GM04503 (cell line): ENCODE data around the gene NEUROD2.

Experiments used
- DNase-seq: peaks from one replicate; pipeline ENCODE4 v3.0.0-alpha.2; 2012; ENCODE audit warnings: low read depth

NEUROD2 gene

GRCh38 chr17:39634384-39634871 lies 26.7 kb upstream of the NEUROD2 start:
- no peak for DNase-seq

- DNase-seq: no peak
Measured at GRCh38 chr17:39633570-39634183, 26.0 kb upstream of the NEUROD2 start.

GRCh38 chr17:39632153-39632941 lies 24.6 kb upstream of the NEUROD2 start:
- no peak for DNase-seq

- DNase-seq: no peak
Measured at GRCh38 chr17:39631403-39631802, 23.7 kb upstream of the NEUROD2 start.

GRCh38 chr17:39629898-39630297 lies 22.2 kb upstream of the NEUROD2 start:
- no peak for DNase-seq

- no peak for DNase-seq
Measured at GRCh38 chr17:39629494-39629880, 21.8 kb upstream of the NEUROD2 start.

- no peak for DNase-seq
Measured at GRCh38 chr17:39628655-39629493, 21.2 kb upstream of the NEUROD2 start.

- no peak for DNase-seq
Measured at GRCh38 chr17:39627712-39628516, 20.2 kb upstream of the NEUROD2 start.

GRCh38 chr17:39627047-39627711 lies 19.5 kb upstream of the NEUROD2 start:
- DNase-seq: no peak

GRCh38 chr17:39626171-39627046 lies 18.7 kb upstream of the NEUROD2 start, which contains the start of gene PPP1R1B:
Gene PPP1R1B (plus strand): TSS chr17:39626952. CDS start chr17:39627393, 441 bp downstream.
- no peak for DNase-seq

GRCh38 chr17:39625198-39625785 lies 17.6 kb upstream of the NEUROD2 start:
- DNase-seq: no peak

- DNase-seq: no peak
Measured at GRCh38 chr17:39624313-39624712, 16.6 kb upstream of the NEUROD2 start.

- no peak for DNase-seq
Measured at GRCh38 chr17:39623356-39623950, 15.7 kb upstream of the NEUROD2 start.

GRCh38 chr17:39622380-39623006 lies 14.8 kb upstream of the NEUROD2 start:
- no peak for DNase-seq

GRCh38 chr17:39621523-39622379 lies 14.0 kb upstream of the NEUROD2 start:
- no peak for DNase-seq

- DNase-seq: no peak
Measured at GRCh38 chr17:39619786-39620101, 12.0 kb upstream of the NEUROD2 start.

- no peak for DNase-seq
Measured at GRCh38 chr17:39618956-39619785, 11.5 kb upstream of the NEUROD2 start.
